Measurements from ENCODE around the gene MATN3.

Gene MATN3

DNA sequence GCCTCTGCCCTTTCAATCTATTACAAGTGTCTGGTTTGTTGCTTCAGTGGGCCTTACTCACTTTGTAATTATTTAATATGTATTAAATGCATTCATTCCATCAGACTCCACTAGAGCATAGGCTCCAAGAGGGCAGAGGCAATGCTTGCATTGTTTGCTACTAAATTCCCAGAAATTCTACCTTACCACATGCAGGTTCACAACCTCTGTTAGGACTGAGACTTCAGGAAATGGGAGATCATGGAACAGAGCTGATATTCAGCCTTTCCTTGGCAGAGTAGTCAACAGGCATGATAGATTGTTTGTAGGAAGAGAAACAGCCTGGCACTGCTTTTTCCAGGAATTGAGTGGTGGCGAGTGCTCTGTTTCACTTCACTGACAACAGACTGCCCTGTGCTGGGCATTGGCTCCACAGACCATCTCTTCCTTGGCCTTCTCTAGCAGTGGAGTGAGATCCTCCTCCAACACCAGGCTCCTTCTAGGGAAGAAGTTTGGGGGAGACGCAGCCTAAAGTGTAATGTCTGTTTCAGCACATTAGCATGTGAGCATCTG lies 6.2 kb upstream of the MATN3 start:
- in situ Hi-C loops (cut with HindIII; ENCODE audit: low sequenced_read_pairs): no loop called here
- TF ChIP-seq, protein P1, sequence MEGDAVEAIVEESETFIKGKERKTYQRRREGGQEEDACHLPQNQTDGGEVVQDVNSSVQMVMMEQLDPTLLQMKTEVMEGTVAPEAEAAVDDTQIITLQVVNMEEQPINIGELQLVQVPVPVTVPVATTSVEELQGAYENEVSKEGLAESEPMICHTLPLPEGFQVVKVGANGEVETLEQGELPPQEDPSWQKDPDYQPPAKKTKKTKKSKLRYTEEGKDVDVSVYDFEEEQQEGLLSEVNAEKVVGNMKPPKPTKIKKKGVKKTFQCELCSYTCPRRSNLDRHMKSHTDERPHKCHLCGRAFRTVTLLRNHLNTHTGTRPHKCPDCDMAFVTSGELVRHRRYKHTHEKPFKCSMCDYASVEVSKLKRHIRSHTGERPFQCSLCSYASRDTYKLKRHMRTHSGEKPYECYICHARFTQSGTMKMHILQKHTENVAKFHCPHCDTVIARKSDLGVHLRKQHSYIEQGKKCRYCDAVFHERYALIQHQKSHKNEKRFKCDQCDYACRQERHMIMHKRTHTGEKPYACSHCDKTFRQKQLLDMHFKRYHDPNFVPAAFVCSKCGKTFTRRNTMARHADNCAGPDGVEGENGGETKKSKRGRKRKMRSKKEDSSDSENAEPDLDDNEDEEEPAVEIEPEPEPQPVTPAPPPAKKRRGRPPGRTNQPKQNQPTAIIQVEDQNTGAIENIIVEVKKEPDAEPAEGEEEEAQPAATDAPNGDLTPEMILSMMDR (IDR thresholded peaks at IDR 0.05; ENCODE audit: low read depth, low read length): no peak
- no peak overlapping the region for H3K4me3 ChIP-seq (ENCODE audit: low read depth, low read length)
- no peak for DNase-seq (ENCODE audit: low read depth, low spot score)

- no peak overlapping the region for H3K4me3 ChIP-seq (ENCODE audit: low read depth, low read length)
- DNase-seq (ENCODE audit: low read depth, low spot score): no peak
- TF ChIP-seq, protein P1 (IDR thresholded peaks at IDR 0.05; ENCODE audit: low read depth, low read length): no peak
- in situ Hi-C loops (cut with HindIII; ENCODE audit: low sequenced_read_pairs): no loop called here
These were observed 3.9 kb upstream of the MATN3 start for GRCh38 chr2:20016346-20016745.

DNA sequence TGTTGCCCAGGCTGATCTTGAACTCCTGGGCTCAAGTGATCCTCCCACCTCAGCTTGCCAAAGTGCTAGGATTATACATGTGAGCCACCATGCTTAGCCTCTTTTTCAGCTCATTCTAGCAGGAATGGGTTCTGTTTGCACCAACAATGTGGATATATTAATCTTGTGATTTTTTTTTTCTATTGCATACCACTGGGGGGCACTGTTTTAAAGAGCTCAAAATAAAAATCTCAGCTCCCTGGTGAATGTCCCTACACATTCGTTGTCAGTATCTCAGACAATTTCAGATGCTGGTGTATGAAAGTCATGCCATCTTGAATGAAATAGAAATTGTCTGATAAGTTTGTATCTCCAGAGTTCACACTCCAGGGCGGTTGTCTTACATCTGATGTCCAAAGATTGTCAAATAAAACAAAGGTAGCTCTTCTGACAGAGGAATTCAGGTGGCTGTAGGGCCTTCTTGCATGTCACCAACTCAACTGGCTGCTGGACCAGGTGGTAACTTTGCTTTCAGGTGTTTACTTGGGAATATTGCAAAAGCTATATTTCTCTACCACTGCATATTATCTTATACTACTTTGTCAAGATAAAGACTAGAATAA lies 3.1 kb upstream of the MATN3 start:
- H3K4me3 ChIP-seq (ENCODE audit: low read depth, low read length): no peak overlapping the region
- peak; percentile 67 for DNase-seq (ENCODE audit: low read depth, low spot score)
- TF ChIP-seq, protein P1 (IDR thresholded peaks at IDR 0.05; ENCODE audit: low read depth, low read length): peak; percentile 47
- in situ Hi-C loops (cut with HindIII; ENCODE audit: low sequenced_read_pairs): no loop called here

DNA sequence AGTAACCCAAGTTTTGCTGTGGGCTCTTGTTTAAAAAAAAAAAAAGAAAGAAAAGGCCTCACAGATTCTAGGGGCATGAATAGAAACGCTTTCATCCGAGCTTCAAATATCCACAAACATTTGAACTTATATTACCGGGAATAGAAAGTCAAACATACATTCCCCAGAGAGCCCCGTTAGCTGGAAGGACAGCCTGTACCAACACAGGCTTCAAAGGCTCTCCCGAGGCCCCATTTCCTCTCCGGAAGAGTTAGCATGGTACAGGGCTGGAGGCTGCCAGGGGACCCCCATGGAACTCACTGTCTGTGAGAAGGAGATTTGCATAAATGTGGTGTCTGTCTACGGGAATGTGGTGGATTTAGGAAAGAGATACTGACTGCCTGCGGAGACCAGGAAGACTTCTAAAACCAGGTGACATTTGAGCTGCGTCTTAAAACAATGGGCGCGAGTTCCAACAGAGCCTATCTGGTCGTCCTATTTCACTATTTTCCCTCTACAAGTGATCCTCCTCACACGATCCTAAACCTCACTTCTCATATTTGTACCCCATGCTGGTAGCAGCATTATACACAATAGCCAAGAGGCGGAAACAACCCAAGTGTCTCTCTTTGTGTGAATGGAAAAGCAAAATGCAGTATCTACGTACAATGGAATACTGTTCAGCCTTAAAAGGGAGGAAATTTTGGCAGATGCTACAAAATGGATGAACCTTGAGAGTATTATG lies 820 bp upstream of the MATN3 start:
- in situ Hi-C loops (cut with HindIII; ENCODE audit: low sequenced_read_pairs): no loop called here
- TF ChIP-seq, protein P1 (IDR thresholded peaks at IDR 0.05; ENCODE audit: low read depth, low read length): no peak
- peak overlapping the region; percentile 38 for H3K4me3 ChIP-seq (ENCODE audit: low read depth, low read length)
- DNase-seq (ENCODE audit: low read depth, low spot score): peak; percentile 38

GRCh38 chr2:20012032-20012281 lies 511 bp downstream of the MATN3 start:
- in situ Hi-C loops (cut with HindIII; ENCODE audit: low sequenced_read_pairs): no loop called here
- no peak for DNase-seq (ENCODE audit: low read depth, low spot score)

DNA sequence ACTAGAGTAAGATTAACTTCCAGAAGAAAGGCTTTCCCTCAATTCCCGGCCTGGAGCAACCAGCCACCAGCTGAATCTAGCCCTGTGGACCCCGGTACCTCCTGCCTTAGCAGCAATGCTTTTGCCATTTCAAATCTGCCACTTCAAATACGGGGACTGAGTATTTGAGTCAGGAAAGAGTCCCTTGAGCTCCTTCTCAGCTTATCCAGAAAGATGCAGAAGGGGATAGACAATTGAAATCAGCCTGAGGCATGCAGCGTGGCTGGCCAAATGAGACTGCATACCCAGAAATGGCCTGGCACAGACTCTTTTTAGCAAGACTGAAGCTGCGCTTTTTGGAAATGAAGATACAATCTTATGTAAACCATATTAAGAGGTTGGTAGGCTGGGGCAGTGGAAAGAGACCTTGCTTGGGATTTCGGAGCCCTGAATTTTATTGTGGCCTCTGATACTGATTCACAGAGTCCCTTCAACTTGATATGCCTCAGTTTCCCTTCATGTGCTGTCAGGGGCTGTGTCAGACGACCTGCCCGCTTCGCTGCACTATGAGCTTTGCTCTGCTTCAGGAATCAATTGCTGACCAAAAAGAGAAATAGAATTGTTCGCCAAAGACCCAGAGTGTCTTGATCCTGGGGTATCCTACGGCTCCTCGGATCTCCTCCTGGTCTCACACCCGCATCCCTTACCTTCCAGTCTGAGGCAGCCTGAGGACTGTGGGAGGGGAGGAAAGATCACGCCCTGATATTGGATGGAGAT lies 1.0 kb downstream of the MATN3 start:
- H3K4me3 ChIP-seq (ENCODE audit: low read depth, low read length): no peak overlapping the region
- DNase-seq (ENCODE audit: low read depth, low spot score): no peak
- TF ChIP-seq, protein P1 (IDR thresholded peaks at IDR 0.05; ENCODE audit: low read depth, low read length): no peak
- in situ Hi-C loops (cut with HindIII; ENCODE audit: low sequenced_read_pairs): no loop called here

More at GRCh38 chr2:20012032-20012281, 511 bp downstream of the MATN3 start:
- H3K4me3 ChIP-seq (ENCODE audit: low read depth, low read length): peak overlapping the region; percentile 38
- TF ChIP-seq, protein P1 (IDR thresholded peaks at IDR 0.05; ENCODE audit: low read depth, low read length): no peak

All from astrocyte of the spinal cord (primary cell).